Measurements from ENCODE around the gene ARID3B.

The ARID3B gene

DNA sequence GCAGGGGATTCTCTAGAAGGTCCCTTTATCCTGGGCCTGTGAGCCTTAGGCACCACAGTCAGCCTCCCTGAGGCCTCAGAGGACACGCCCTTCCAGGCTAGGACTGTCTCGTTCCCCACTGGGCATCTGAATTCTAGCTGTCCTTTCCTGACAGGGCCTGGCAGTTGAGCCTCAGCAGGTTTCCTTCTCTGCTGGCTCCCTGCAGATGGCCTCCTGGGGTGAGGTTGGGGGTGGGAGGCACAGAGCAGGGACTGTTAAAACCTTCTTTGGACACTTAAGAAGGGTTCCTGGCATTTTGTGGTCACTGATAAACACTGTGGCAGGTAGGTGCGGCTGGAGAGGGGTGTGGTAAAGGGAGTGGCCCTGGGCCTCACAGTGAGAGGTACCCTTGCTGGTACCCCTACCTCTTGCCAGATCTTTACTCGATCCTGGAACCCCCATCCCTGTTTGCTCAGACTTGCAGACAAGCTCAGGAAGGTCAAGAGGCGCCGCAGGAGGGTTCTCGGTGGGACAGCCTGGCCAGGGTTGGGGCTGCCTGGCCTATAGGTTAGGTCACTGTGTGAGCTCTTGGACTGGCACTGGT lies 83.1 kb downstream of the ARID3B start:
- TF ChIP-seq POLR2AphosphoS5 (IDR thresholded peaks at IDR 0.05; ENCODE audit: low read depth) (no peak), GABPA (IDR thresholded peaks at IDR 0.05; ENCODE audit: low read depth) (no peak), SPI1 (IDR thresholded peaks at IDR 0.05; ENCODE audit: borderline replicate concordance, low read depth) (no peak), CTCF (IDR thresholded peaks at IDR 0.05; ENCODE audit: insufficient read depth, low read length) (no peak), REST (IDR thresholded peaks at IDR 0.05; ENCODE audit: insufficient replicate concordance, low read depth) (no peak)
- H3K27ac ChIP-seq (replicated peaks): no peak overlapping the region
- no peak overlapping the region for H3K4me3 ChIP-seq (replicated peaks; ENCODE audit: insufficient read depth, low read length)
- H3K27me3 ChIP-seq (ENCODE audit: insufficient read depth, poor library complexity, severe bottlenecking): no peaks in the 10 kb centered on the region
- DNase-seq (ENCODE audit: low read depth in 1 of 2, low spot score in 1 of 2): no peak

- no peak for DNase-seq (ENCODE audit: low read depth in 1 of 2, low spot score in 1 of 2)
- Histone ChIP-seq H3K27ac (replicated peaks) (no peak overlapping the region), H3K4me3 (replicated peaks; ENCODE audit: insufficient read depth, low read length) (no peak overlapping the region), H3K27me3 (ENCODE audit: insufficient read depth, poor library complexity, severe bottlenecking) (no peaks in the 10 kb centered on the region)
- no peak for TF ChIP-seq POLR2AphosphoS5 (IDR thresholded peaks at IDR 0.05; ENCODE audit: low read depth)
- no peak for TF ChIP-seq CTCF (IDR thresholded peaks at IDR 0.05; ENCODE audit: insufficient read depth, low read length)
Observed at GRCh38 chr15:74625693-74626092, 84.7 kb downstream of the ARID3B start.

DNA sequence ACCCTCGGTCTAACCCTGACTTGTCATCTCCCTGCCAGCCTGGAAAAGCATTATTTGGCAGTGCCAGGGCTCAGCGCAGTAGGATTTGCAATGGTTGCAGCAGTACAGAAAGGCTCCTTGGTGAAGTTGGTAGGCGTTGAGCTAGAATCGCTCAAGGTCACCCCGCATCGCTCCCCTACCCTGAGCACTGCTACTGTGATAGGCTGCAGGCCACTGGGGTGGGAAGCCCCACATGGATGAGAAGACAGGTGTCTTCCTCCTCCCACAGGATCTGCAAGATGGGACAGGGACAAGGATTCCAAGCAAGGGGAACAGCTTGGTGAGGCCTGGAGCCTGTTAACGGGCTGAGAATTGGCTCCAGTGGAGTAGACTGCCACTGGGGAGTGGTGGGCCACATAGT lies 85.3 kb downstream of the ARID3B start:
- no peaks in the 10 kb centered on the region for H3K27me3 ChIP-seq (ENCODE audit: insufficient read depth, poor library complexity, severe bottlenecking)
- H3K4me3 ChIP-seq (replicated peaks; ENCODE audit: insufficient read depth, low read length): no peak overlapping the region
- no peak overlapping the region for H3K27ac ChIP-seq (replicated peaks)
- no peak for DNase-seq (ENCODE audit: low read depth in 1 of 2, low spot score in 1 of 2)
- no peak for TF ChIP-seq CTCF (IDR thresholded peaks at IDR 0.05; ENCODE audit: insufficient read depth, low read length)
- TF ChIP-seq GABPA (IDR thresholded peaks at IDR 0.05; ENCODE audit: low read depth): no peak
- TF ChIP-seq REST (IDR thresholded peaks at IDR 0.05; ENCODE audit: insufficient replicate concordance, low read depth): no peak
- no peak for TF ChIP-seq SPI1 (IDR thresholded peaks at IDR 0.05; ENCODE audit: borderline replicate concordance, low read depth)
- TF ChIP-seq POLR2AphosphoS5 (IDR thresholded peaks at IDR 0.05; ENCODE audit: low read depth): no peak

All from HL-60 (cell line).